Left ventricle myocardium inferior (tissue), 1 donor: Measurements from ENCODE around the gene NT5DC2. TPM values are rescaled to one million over a fixed set of nuclear protein-coding genes. Genes with fewer than 3 reads are reported as not detected.
A peak's percentile ranks its signal among the peaks of the same experiment; 100 is the strongest.

ENCODE experiments used
- DNase-seq: peaks from one replicate; pipeline ENCODE4 v3.0.0-alpha.2; 2020
- H3K27ac ChIP-seq: fragments of 200-600 bp; replicated peaks from 2 replicates; pipeline ENCODE4 v1.8.0; 2021
- H3K27me3 ChIP-seq: fragments of 200-600 bp; 2 replicates; pipeline ENCODE4 v1.8.0; 2021; ENCODE audit warnings: low read depth
- H3K36me3 ChIP-seq: fragments of 200-600 bp; 2 replicates; pipeline ENCODE4 v1.8.0; 2021
- H3K4me1 ChIP-seq: fragments of 200-600 bp; 2 replicates; pipeline ENCODE4 v1.8.0; 2021
- H3K4me3 ChIP-seq: fragments of 200-600 bp; 2 replicates; pipeline ENCODE4 v1.8.0; 2021; ENCODE audit warnings: mild to moderate bottlenecking, moderate library complexity
- H3K9me3 ChIP-seq: fragments of 200-600 bp; replicated peaks from 2 replicates; pipeline ENCODE4 v1.8.0; 2021
- intact Hi-C: fragments of 100-400 bp; cut with micrococcal nuclease; formaldehyde crosslinking; loops from one replicate; pipeline ENCODE4 v1.11.0; 2022
- total RNA-seq: library from RNA; stranded (reverse); fragmentation: NEBNext Ultra II Directional; extraction: Animal tissue kit (Norgen Biotek cat#: 25700); gene quantifications from one replicate; pipeline ENCODE4 v1.2.1, GENCODE V29; 2021
- TF ChIP-seq, protein P1 (sequence below): fragments of 200-600 bp; IDR thresholded peaks from 2 replicates; pipeline ENCODE4 v1.8.0; 2021; ENCODE audit warnings: antibody characterized with exemption, mild to moderate bottlenecking, borderline replicate concordance
- donor health status: DM: no; HTN: yes; CAD: no; lungs with severe emphysema.

NT5DC2 gene
- total RNA-seq, 1 donor from 2014 or later: 69.3 TPM

DNA sequence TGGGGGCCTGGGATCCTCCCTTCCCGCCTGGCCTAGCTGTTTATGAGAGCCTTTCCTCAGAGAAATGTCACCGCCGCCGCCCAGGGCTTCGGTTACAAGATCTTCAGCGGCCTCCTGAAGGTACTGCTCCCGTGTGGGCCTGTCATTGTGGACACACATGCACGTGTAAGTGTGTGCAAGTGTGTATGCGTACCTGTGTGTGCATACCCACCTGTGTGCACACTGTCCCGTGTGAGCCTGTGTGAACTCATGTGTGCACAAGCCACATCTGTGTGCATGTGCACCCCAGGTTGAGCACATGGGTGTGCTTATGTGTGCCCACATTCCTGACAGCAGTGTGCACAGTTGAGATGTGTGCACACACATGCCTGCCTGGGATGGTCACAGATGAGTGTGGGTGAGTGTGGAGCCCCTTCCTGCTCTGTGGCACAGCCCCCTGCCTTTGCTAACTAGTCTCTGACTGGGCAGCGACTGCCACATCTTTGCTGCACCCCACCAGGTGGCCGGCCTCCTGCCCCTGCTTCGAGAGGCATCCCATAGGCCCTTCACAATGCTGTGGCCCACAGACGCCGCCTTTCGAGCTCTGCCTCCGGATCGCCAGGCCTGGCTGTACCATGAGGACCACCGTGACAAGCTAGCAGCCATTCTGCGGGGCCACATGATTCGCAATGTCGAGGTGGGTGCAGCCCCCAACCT, 14.1 kb downstream of the NT5DC2 start:
- no peak overlapping the region for H3K4me3 ChIP-seq
- no peaks in the 10 kb centered on the region for H3K27me3 ChIP-seq
- intact Hi-C loops: no loop called here
- H3K27ac ChIP-seq: no peak overlapping the region
- no peaks in the 10 kb centered on the region for H3K9me3 ChIP-seq
- H3K36me3 ChIP-seq: peaks cover 22% of the 10 kb centered on the region
- TF ChIP-seq, protein P1, sequence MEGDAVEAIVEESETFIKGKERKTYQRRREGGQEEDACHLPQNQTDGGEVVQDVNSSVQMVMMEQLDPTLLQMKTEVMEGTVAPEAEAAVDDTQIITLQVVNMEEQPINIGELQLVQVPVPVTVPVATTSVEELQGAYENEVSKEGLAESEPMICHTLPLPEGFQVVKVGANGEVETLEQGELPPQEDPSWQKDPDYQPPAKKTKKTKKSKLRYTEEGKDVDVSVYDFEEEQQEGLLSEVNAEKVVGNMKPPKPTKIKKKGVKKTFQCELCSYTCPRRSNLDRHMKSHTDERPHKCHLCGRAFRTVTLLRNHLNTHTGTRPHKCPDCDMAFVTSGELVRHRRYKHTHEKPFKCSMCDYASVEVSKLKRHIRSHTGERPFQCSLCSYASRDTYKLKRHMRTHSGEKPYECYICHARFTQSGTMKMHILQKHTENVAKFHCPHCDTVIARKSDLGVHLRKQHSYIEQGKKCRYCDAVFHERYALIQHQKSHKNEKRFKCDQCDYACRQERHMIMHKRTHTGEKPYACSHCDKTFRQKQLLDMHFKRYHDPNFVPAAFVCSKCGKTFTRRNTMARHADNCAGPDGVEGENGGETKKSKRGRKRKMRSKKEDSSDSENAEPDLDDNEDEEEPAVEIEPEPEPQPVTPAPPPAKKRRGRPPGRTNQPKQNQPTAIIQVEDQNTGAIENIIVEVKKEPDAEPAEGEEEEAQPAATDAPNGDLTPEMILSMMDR: no peak
- no peak for DNase-seq
- peaks cover 18% of the 10 kb centered on the region for H3K4me1 ChIP-seq

DNA sequence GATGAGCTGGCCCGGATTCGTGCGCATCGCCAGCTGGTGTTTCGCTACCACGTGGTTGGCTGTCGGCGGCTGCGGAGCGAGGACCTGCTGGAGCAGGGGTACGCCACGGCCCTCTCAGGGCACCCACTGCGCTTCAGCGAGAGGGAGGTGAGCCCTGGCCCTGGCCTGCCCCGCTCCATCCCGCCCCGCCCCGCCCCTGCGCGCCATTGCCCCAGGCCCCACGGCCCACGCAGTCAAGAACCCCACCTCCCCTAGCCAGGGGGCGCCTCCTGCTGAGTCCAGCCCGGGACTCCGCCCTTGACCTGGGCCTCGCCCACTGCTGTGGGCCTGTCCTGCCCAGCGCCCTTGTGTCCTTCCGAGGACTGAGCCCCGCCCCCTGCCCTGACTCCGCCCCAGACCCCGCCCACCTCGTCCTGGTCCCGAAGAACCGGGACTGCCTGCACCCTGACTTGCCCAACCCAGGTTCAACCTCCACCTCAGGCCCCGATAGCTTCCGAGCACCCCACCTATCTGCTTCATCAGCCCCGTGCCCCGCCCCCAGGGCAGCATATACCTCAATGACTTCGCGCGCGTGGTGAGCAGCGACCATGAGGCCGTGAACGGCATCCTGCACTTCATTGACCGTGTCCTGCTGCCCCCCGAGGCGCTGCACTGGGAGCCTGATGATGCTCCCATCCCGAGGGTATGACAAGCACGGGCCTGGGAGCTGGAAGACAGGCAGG, 14.8 kb downstream of the NT5DC2 start:
- DNase-seq: no peak
- Histone ChIP-seq H3K27me3 (no peaks in the 10 kb centered on the region), H3K4me3 (peak overlapping the region; percentile 49), H3K9me3 (no peaks in the 10 kb centered on the region), H3K4me1 (peaks cover 12% of the 10 kb centered on the region), H3K27ac (no peak overlapping the region), H3K36me3 (peaks cover 15% of the 10 kb centered on the region)
- TF ChIP-seq, protein P1: no peak
- intact Hi-C loops: no loop called here

DNA sequence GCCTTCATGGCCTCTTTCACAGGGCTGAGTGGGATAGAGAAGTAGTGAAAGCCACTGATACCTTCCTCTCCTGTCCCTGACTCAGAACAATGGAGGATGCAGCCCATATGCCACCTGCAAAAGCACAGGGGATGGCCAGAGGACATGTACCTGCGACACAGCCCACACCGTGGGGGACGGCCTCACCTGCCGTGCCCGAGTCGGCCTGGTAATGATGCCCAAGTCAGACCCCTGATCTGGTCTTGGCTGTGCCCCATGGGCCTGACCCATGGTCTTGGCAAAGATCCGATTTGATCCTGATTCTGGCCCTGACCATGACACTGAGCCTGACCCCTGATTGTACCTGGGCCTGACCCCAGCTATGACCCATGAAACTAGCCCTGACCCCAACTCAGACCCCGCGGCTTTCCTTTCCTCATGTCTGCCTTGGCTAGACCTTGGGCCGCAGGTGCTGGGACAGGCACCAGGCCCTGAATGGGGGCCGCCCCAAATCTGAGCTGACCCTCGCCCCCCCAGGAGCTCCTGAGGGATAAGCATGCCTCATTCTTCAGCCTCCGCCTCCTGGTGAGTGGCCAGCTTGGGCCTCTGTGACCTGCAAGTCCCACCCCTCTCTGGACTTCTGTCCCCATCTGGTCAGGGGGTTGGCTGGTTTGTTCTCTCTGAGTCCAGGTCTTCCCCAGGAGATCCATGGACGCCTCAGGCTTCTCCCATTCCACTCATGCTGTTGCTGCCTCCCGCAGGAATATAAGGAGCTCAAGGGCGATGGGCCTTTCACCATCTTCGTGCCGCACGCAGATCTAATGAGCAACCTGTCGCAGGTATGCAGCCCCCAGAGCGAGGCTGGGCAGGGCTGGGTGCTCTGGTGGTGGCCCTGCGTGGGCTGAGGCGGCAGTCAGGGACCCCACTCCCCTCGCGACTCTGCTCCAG, 15.6 kb downstream of the NT5DC2 start:
- peaks cover 7% of the 10 kb centered on the region for H3K36me3 ChIP-seq
- no peak overlapping the region for H3K27ac ChIP-seq
- H3K4me3 ChIP-seq: peak overlapping the region; percentile 49
- no peaks in the 10 kb centered on the region for H3K27me3 ChIP-seq
- intact Hi-C loops: no loop called here
- TF ChIP-seq, protein P1: no peak
- DNase-seq: no peak
- no peaks in the 10 kb centered on the region for H3K9me3 ChIP-seq
- peaks cover 12% of the 10 kb centered on the region for H3K4me1 ChIP-seq

DNA sequence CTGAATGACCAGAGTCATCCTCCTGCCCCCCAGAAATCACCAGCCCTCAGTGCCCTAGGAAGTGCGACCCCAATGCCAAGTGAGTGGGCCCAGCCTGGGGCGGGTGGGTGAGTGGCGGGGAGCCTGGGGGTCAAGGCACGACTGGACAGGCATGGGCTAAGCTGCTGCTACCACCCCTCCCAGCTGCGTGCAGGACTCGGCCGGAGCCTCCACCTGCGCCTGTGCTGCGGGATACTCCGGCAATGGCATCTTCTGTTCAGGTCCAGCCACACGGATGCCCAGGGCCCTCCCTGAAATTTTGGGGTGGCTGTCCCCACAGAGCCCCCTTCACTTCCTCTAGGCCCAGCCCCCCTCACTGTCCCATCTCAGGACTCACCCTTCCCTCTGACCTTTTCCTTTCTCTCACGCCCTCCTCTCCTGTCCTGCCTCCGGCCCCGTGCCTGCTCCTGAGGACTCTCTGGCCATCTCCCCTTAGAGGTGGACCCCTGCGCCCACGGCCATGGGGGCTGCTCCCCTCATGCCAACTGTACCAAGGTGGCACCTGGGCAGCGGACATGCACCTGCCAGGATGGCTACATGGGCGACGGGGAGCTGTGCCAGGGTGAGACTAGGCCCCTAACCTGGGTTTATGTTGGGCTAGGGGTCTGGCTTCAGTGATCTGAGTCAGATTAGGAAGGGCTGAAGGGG, 17.0 kb downstream of the NT5DC2 start:
- no peaks in the 10 kb centered on the region for H3K9me3 ChIP-seq
- TF ChIP-seq, protein P1: no peak
- no peak for DNase-seq
- peaks cover 7% of the 10 kb centered on the region for H3K36me3 ChIP-seq
- no peak overlapping the region for H3K27ac ChIP-seq
- intact Hi-C loops: no loop called here
- no peak overlapping the region for H3K4me3 ChIP-seq
- no peaks in the 10 kb centered on the region for H3K27me3 ChIP-seq
- H3K4me1 ChIP-seq: peaks cover 12% of the 10 kb centered on the region

DNA sequence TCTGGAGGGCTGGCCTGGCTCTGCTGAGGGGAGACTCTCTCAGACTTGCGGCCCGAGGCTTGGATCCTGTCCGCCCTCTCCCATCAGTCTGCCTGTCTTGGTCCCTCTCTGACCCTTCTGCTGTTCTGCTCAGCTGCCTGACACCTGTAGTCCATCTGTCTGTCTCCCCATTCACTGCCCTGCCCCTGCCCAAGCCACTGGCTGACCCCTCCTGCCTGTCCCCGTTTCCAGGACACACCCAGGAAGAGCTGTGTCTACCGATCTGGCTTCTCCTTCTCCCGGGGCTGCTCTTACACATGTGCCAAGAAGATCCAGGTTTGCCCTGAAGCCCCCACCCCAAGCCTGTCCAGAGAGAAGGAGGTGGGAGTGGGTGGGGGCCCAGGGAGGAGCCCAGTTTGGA, 18.5 kb downstream of the NT5DC2 start:
- Histone ChIP-seq H3K4me3 (no peak overlapping the region), H3K4me1 (peaks cover 12% of the 10 kb centered on the region), H3K27ac (no peak overlapping the region), H3K27me3 (no peaks in the 10 kb centered on the region), H3K36me3 (peaks cover 7% of the 10 kb centered on the region), H3K9me3 (no peaks in the 10 kb centered on the region)
- TF ChIP-seq, protein P1: no peak
- intact Hi-C loops: no loop called here
- DNase-seq: no peak
